AG09309 (cell line): ENCODE measurements around the gene ZNF804A.

ENCODE experiments used
- DNase-seq: peaks from one replicate; pipeline ENCODE4 v3.0.0-alpha.2; 2010; ENCODE audit warnings: low read depth
- H3K4me3 ChIP-seq: 2 replicates; pipeline ENCODE4 v1.5.1; 2011; ENCODE audit warnings: mild to moderate bottlenecking, low read depth, low read length, moderate library complexity; ENCODE audit not compliant: control insufficient read depth
- CTCF ChIP-seq: IDR thresholded peaks from 2 replicates; pipeline ENCODE4 v1.5.1; 2011; ENCODE audit warnings: mild to moderate bottlenecking, low read depth, low read length, inconsistent platforms; ENCODE audit not compliant: insufficient read depth, control insufficient read depth; ENCODE audit errors: missing control alignments

The ZNF804A gene

GRCh38 chr2:184577743-184578142 lies 20.6 kb upstream of the ZNF804A start:
- TF ChIP-seq CTCF = no peak
- H3K4me3 ChIP-seq = no peak overlapping the region
- no peak for DNase-seq

- DNase-seq = no peak
- no peak for TF ChIP-seq CTCF
- no peak overlapping the region for H3K4me3 ChIP-seq
Observed at GRCh38 chr2:184579226-184579625, 19.1 kb upstream of the ZNF804A start.

- no peak overlapping the region for H3K4me3 ChIP-seq
- DNase-seq = no peak
- no peak for TF ChIP-seq CTCF
Observed at GRCh38 chr2:184581391-184581790, 16.9 kb upstream of the ZNF804A start.

- TF ChIP-seq CTCF = no peak
- H3K4me3 ChIP-seq = no peak overlapping the region
- no peak for DNase-seq
Observed at GRCh38 chr2:184589261-184589660, 9.1 kb upstream of the ZNF804A start.

GRCh38 chr2:184596819-184597411 lies 1.4 kb upstream of the ZNF804A start:
- TF ChIP-seq CTCF = no peak
- peak overlapping the region; percentile 59 for H3K4me3 ChIP-seq
- peak; percentile 10 for DNase-seq

GRCh38 chr2:184597571-184597991 lies 748 bp upstream of the ZNF804A start:
- TF ChIP-seq CTCF = no peak
- peak overlapping the region; percentile 59 for H3K4me3 ChIP-seq
- no peak for DNase-seq

- no peak for DNase-seq
- no peak for TF ChIP-seq CTCF
- peak overlapping the region; percentile 59 for H3K4me3 ChIP-seq
Observed at GRCh38 chr2:184598002-184598315, 370 bp upstream of the ZNF804A start.
